ENCODE measurements around the gene DPM2.

The DPM2 gene

DNA sequence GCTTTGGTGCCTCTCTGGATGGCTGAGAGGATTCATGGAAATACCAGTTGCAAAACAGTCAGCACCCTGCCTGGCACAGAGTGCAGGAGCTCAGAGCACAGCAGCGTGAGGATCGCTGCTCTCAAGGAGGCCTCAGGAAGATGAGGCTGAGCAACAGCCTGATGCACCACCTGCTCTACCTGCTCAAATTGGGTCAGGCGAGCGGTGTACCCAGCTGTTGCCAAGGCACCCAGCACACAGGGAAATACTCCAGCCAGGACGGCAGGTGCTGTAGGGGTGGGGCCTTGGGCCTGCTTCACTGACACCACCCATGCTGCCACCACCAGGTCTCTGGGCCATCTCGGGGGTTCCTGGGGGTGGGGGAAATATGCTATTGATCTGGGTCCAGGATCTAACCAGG lies 38.8 kb upstream of the DPM2 start:
- H3K4me3 Mint-ChIP-seq, result peak overlapping the region; percentile 93
- no peaks in the 10 kb centered on the region for H3K27me3 Mint-ChIP-seq
- H3K27ac Mint-ChIP-seq, result peak overlapping the region; percentile 95
- H3K36me3 Mint-ChIP-seq (ENCODE audit: low read depth), result peaks cover 50% of the 10 kb centered on the region
- H3K9me3 Mint-ChIP-seq, result no peaks in the 10 kb centered on the region
- peak; percentile 46 for DNase-seq
- H3K4me1 Mint-ChIP-seq (ENCODE audit: low read depth), result peaks cover 75% of the 10 kb centered on the region

- DNase-seq, result peak; percentile 49
- peak overlapping the region; percentile 95 for H3K27ac Mint-ChIP-seq
- H3K4me1 Mint-ChIP-seq (ENCODE audit: low read depth), result peaks cover 79% of the 10 kb centered on the region
- peaks cover 49% of the 10 kb centered on the region for H3K36me3 Mint-ChIP-seq (ENCODE audit: low read depth)
- H3K9me3 Mint-ChIP-seq, result no peaks in the 10 kb centered on the region
- no peaks in the 10 kb centered on the region for H3K27me3 Mint-ChIP-seq
- H3K4me3 Mint-ChIP-seq, result peak overlapping the region; percentile 93
These were observed 38.0 kb upstream of the DPM2 start for GRCh38 chr9:127975376-127976315.

DNA sequence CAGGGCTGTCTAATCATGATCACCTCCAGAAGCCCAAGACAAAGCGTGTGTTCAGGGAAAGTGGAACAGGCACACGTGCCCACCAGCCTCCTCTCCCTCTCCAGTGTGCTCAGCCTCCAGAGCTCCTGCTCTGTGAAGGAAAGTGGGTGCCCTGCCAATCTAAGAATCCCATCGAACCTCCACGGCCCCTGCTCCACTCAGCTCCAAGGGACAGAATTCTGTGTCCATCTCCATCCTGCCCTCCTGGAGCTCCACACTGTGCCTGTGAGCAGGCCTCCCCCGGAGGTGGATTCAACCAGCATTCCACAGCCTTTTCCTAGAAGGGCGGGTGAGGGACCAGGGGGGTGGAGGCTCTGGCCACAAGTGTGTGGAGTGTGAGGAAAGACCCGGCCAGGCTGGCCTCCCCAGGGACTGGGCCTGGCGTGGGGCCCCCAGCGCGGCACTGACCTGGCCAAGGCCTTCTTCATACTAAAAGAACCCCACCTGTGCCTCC lies 37.2 kb upstream of the DPM2 start:
- DNase-seq, result peak; percentile 56
- peak overlapping the region; percentile 93 for H3K4me3 Mint-ChIP-seq
- H3K9me3 Mint-ChIP-seq, result no peaks in the 10 kb centered on the region
- peaks cover 47% of the 10 kb centered on the region for H3K36me3 Mint-ChIP-seq (ENCODE audit: low read depth)
- peaks cover 87% of the 10 kb centered on the region for H3K4me1 Mint-ChIP-seq (ENCODE audit: low read depth)
- peak overlapping the region; percentile 95 for H3K27ac Mint-ChIP-seq
- H3K27me3 Mint-ChIP-seq, result no peaks in the 10 kb centered on the region

- peak overlapping the region; percentile 93 for H3K4me3 Mint-ChIP-seq
- no peaks in the 10 kb centered on the region for H3K27me3 Mint-ChIP-seq
- H3K4me1 Mint-ChIP-seq (ENCODE audit: low read depth), result peaks cover 93% of the 10 kb centered on the region
- no peaks in the 10 kb centered on the region for H3K9me3 Mint-ChIP-seq
- H3K36me3 Mint-ChIP-seq (ENCODE audit: low read depth), result peaks cover 44% of the 10 kb centered on the region
- peak; percentile 51 for DNase-seq
- peak overlapping the region; percentile 95 for H3K27ac Mint-ChIP-seq
These were observed 36.5 kb upstream of the DPM2 start for GRCh38 chr9:127974001-127974768.

DNA sequence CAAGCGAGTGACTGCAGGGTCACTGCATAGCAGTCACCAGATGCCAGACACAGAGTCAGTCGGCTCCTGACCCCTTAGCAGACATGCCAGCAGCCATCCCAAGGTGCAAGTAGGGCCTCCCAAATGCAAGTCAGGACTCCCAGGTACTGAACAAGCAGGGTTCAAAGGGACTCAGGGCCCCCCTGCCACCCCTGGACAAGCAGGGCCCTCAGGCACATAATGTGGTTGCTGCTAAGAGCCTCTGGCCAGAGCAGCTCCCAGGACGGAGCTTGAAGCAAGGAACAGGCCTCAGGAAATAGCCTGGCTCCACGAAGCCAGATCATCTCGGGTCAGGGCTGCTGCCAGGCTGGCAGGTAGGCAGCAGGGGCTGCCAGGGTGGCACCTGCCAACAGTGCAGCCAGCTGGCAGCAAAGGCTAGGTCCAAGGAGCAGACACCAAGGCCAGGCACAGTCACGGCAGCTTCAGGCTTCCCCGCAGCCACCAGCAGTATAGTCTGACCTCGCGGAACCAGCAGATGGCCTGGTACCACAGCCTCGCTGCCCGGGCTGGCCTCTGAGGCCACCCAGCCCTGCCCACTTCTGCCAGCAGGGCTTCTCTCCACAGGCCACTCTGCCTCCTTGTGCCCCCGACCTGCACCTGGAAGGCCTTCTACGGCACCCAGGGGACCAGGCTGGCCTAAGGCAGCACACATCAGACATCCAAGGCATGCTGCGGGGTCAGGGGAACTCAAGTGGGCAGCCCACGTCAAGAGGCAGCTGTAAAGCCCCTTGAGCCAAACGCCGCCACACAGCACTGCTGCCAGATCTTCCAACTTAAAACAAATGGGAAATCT lies 35.7 kb upstream of the DPM2 start:
- H3K36me3 Mint-ChIP-seq (ENCODE audit: low read depth), result peaks cover 42% of the 10 kb centered on the region
- peaks cover 98% of the 10 kb centered on the region for H3K4me1 Mint-ChIP-seq (ENCODE audit: low read depth)
- no peaks in the 10 kb centered on the region for H3K9me3 Mint-ChIP-seq
- peak overlapping the region; percentile 93 for H3K4me3 Mint-ChIP-seq
- DNase-seq, result peak; percentile 51
- peak overlapping the region; percentile 95 for H3K27ac Mint-ChIP-seq
- no peaks in the 10 kb centered on the region for H3K27me3 Mint-ChIP-seq

DNA sequence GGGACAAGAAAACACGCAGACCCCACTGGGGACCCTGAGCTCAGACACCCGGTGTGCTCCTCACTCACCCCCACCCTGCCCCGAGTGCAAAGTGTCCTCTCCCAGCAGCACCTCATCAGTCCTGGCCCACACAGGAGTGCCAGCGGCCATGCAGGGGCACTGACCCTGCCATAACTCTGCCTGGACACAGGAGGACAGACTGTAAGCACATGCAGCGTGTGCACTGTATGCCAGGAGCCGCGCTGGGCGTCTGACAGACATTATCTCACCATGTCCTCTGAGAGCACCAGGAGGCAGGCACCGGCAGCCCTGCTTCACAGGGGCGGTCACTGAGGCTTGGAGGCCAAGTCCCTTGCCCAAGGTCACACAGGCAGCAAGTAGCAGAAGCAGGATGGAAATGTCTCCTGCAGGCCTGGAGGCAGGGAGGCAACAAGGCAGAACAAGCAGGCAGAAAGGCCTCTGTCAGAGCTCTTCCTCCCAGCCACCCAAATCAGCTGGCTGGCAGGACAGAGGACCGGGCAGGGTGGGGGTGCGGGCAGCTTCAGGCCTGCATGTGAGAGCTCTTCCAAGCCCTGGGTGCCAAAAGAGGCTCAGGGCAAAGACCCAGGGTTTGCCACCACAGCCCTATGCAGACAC lies 34.7 kb upstream of the DPM2 start:
- Mint-ChIP-seq H3K4me3 (peak overlapping the region; percentile 93), H3K36me3 (ENCODE audit: low read depth) (peaks cover 33% of the 10 kb centered on the region), H3K27ac (peak overlapping the region; percentile 95), H3K9me3 (no peaks in the 10 kb centered on the region), H3K4me1 (ENCODE audit: low read depth) (peaks cover 100% of the 10 kb centered on the region), H3K27me3 (no peaks in the 10 kb centered on the region)
- peak; percentile 49 for DNase-seq

DNA sequence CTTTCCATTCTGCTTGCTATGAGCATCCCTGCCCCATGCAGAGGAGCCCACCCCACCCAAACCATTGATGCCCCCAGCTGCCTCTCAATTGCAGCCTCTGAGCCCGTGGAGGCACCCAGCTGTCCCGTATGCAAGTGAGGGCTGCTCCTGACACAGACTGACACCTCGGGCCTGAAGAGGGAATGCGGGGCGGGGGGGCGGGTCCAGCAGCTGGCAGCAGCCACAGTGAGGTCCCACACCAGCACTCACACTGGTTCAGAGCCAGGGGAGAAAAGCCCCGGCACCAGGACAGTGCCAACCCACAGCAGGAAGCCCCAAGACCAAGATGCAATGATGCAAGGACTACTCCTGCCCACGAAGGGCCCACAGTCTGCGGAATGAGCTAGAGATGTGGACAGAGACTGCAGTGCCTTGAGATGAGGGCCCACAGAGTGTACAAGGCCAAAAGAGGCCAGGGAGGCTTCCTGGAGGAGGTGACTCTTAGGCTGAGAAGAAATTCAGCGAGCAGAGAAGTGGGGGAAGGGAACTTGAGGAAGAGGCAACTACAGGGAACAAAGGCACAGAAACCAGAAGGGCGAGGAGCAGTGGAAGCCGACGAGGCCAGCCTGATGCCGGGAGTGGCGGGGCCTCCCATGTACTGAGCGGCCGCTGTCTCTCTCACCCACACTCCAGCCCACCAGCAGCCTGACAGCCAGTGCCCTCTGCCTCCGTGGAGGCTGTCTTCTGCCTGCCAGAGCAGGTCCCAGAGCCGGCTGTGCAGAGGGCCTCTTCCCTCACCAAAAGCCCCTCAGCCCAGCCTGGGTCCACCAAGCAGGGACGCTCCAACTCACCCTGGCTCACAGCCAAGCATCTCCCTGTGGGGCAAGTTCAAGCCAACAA lies 33.9 kb upstream of the DPM2 start:
- DNase-seq, result no peak
- peaks cover 100% of the 10 kb centered on the region for H3K4me1 Mint-ChIP-seq (ENCODE audit: low read depth)
- no peaks in the 10 kb centered on the region for H3K9me3 Mint-ChIP-seq
- peak overlapping the region; percentile 93 for H3K4me3 Mint-ChIP-seq
- H3K27me3 Mint-ChIP-seq, result no peaks in the 10 kb centered on the region
- peaks cover 31% of the 10 kb centered on the region for H3K36me3 Mint-ChIP-seq (ENCODE audit: low read depth)
- H3K27ac Mint-ChIP-seq, result peak overlapping the region; percentile 97

DNA sequence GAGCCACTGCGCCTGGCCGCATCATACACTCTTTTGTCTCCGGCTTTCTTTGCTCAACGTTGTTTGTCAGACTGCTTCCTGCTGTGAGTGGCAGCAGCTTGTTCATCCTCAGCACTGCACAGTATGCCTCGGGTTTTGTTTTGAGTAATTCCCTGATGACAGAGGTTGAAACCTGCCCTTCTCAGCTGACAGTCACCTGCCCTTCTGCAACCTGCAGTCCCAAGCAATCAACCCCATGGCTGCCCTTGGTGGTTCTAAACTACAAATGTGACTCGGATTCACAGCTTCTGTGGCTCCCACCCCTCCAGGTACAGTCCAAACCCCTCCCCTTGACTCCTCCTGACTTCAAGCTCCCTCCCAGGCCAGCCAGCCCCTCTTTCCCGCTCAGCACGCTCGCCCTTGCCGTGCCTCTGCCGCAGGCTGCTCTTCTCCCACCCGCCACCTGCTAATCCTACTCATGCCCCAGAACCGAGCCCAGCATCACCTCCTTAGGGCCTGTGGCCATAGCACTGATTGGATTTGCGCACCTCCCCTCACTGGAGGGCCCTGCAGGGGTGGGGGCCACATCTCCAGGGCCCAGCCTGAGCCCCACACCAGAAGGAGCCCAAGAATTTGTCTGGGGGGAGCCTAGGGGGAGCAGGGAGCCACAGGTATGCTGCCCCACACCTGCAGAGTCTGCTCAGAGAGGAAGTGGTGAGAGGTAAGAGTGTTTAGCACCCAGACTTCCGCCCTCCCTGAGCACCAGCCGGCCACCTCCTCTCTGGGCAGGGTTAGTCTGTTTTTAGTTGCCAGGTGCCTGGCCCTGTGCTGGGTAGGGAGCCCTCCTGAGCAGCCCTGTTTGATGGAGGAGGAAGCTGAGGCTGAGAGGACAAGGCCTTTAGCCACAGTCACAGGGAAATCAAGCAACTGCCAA lies 33.0 kb upstream of the DPM2 start:
- Mint-ChIP-seq H3K9me3 (no peaks in the 10 kb centered on the region), H3K4me3 (peak overlapping the region; percentile 93), H3K27ac (peak overlapping the region; percentile 97), H3K36me3 (ENCODE audit: low read depth) (peaks cover 21% of the 10 kb centered on the region), H3K4me1 (ENCODE audit: low read depth) (peaks cover 100% of the 10 kb centered on the region), H3K27me3 (no peaks in the 10 kb centered on the region)
- DNase-seq, result peak; percentile 78

DNA sequence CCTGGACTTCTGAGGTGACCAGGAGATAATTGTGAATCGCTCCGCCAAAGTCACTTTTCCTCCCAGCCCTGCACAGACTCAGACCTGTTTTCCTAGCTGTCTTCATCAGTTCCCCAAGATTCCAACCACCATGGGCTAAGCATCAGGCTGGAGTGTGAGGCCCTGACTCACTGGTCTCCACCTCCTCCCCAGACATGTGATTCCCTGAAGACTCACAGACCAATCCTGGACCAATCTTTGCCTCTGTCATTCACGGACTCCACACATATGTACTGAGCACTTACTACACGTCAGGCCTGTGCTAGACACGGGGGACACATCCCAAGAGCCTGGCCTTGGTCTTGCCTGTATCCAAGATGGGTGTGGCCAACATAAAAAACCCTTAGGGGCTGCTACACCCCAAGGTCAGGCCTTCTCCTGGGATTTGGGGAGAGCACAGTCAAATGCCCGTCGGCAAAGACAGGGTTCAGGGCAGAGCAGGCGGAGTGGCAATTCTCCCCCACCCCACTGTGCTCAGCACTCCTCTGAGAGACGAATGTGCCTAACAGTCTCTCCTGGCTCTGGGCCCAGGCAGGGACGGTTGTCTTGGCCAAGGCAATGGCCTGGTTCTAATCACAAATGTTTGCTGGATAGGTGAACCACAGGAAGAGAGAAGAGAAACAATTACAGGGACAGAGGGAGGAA lies 31.2 kb upstream of the DPM2 start:
- peaks cover 15% of the 10 kb centered on the region for H3K36me3 Mint-ChIP-seq (ENCODE audit: low read depth)
- DNase-seq, result no peak
- H3K27me3 Mint-ChIP-seq, result no peaks in the 10 kb centered on the region
- peak overlapping the region; percentile 93 for H3K4me3 Mint-ChIP-seq
- H3K9me3 Mint-ChIP-seq, result no peaks in the 10 kb centered on the region
- peak overlapping the region; percentile 97 for H3K27ac Mint-ChIP-seq
- H3K4me1 Mint-ChIP-seq (ENCODE audit: low read depth), result peaks cover 100% of the 10 kb centered on the region

- Mint-ChIP-seq H3K27me3 (no peaks in the 10 kb centered on the region), H3K9me3 (no peaks in the 10 kb centered on the region), H3K36me3 (ENCODE audit: low read depth) (peaks cover 22% of the 10 kb centered on the region), H3K27ac (peak overlapping the region; percentile 97), H3K4me3 (peak overlapping the region; percentile 93), H3K4me1 (ENCODE audit: low read depth) (peaks cover 100% of the 10 kb centered on the region)
- no peak for DNase-seq
These were observed 30.4 kb upstream of the DPM2 start for GRCh38 chr9:127968042-127968441.

DNA sequence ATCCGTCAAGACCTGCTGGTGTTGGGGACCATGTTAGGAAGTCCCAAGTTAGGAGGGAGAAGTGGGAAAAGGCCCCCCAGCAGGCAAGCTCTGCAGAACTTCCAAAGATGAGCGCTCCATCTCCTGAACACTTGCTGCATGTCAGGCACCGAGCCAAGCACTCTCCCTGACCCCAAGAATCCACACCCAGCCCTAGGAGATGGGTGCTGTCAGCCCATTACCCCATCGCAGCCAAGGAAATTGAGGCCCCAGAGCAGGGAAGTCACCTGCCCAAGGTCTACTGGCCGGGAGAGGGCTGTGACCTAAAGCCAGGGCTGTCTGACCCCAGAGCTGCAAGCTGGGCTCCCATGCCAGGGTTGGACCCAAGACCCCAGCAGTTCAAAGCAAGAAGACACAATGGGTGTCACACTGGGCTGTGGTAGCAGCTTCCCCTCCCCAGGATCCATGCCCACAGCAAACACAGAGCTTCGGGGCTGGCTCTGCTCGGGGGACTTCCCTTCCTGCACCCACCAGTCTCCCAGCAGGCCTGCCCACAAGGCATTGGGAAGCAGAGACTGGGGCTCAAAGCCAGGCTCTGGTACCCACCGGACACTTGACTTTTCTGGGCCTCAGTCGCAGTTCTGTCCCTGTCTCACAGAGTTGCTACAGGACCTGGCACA lies 29.6 kb upstream of the DPM2 start:
- H3K4me3 Mint-ChIP-seq, result peak overlapping the region; percentile 93
- H3K9me3 Mint-ChIP-seq, result no peaks in the 10 kb centered on the region

More for the DNA sequence above, 29.6 kb upstream of the DPM2 start:
- no peak for DNase-seq
- Mint-ChIP-seq H3K27me3 (no peaks in the 10 kb centered on the region), H3K27ac (peak overlapping the region; percentile 97), H3K4me1 (ENCODE audit: low read depth) (peaks cover 100% of the 10 kb centered on the region), H3K36me3 (ENCODE audit: low read depth) (peaks cover 20% of the 10 kb centered on the region)

All from activated T-cell treated with anti-CD3 and anti-CD28 coated beads, Interleukin-2, amount 50 U/mL, for 24 hours (primary cell).